PC-9 (cell line): ENCODE data around the gene CDK11A. TPM values are rescaled to one million over a fixed set of nuclear protein-coding genes. Genes with fewer than 3 reads are reported as not detected.
"Not testable (repeated sequence)": the region's sequence is repeated elsewhere in the genome, so short reads cannot be mapped to it uniquely, and the experiment has no call there.

Experiments used
- BruUV-seq: library from RNA; stranded (reverse); fragments of 400-500 nt; replicated peaks from 2 replicates; lab custom pipeline; 2021; lab: Mats Ljungman, UMichigan
- CTCF ChIA-PET: fragments of 300-600 bp; sonication (Branson Sonifier 250); formaldehyde crosslinking; loops from one replicate; lab custom pipeline; 2022; ENCODE audit warnings: antibody characterized with exemption; lab: Charles Lee
- POLR2A ChIA-PET: fragments of 300-600 bp; sonication (Branson Sonifier 250); formaldehyde crosslinking; loops from one replicate; lab custom pipeline; 2022; ENCODE audit warnings: antibody characterized with exemption; ENCODE audit not compliant: unreplicated experiment; lab: Charles Lee
- DNase-seq, 2 experiments: peaks; one replicate each; pipeline versions ENCODE4 v3.0.0 to v3.0.0-alpha.2; 2015 to 2022; ENCODE audit warnings: mixed read lengths in 1 of 2
- H2AFZ ChIP-seq: fragments of 200-600 bp; sonication (generic); 2 replicates; pipeline ENCODE4 v1.8.1; 2017; ENCODE audit warnings: antibody characterized with exemption
- H3F3A ChIP-seq: fragments of 200-600 bp; sonication (generic); 2 replicates; pipeline ENCODE4 v1.8.1; 2017; ENCODE audit warnings: antibody characterized with exemption, mild to moderate bottlenecking, low read depth; ENCODE audit not compliant: insufficient read depth
- H3K27ac ChIP-seq: fragments of 200-600 bp; sonication (generic); 2 replicates; pipeline ENCODE4 v1.6.1; 2016; ENCODE audit warnings: mixed run types
- H3K27me3 ChIP-seq: fragments of 200-600 bp; sonication (generic); 2 replicates; pipeline ENCODE4 v1.6.1; 2016; ENCODE audit warnings: low read depth, mixed run types; ENCODE audit not compliant: insufficient read depth
- H3K36me3 ChIP-seq: fragments of 200-600 bp; sonication (generic); 2 replicates; pipeline ENCODE4 v1.6.1; 2016; ENCODE audit warnings: low read depth, mixed run types
- H3K4me1 ChIP-seq: fragments of 200-600 bp; sonication (generic); replicated peaks from 2 replicates; pipeline ENCODE4 v1.6.1; 2016; ENCODE audit warnings: mixed run types; ENCODE audit not compliant: insufficient read depth
- H3K4me2 ChIP-seq: fragments of 200-600 bp; sonication (generic); 2 replicates; pipeline ENCODE4 v1.6.1; 2017; ENCODE audit warnings: mixed run types
- H3K4me3 ChIP-seq: fragments of 200-600 bp; sonication (generic); 2 replicates; pipeline ENCODE4 v1.6.1; 2016; ENCODE audit warnings: mixed run types
- H3K79me2 ChIP-seq: fragments of 200-600 bp; sonication (generic); 2 replicates; pipeline ENCODE4 v1.6.1; 2017; ENCODE audit warnings: low read depth, mixed run types
- H3K9me2 ChIP-seq: fragments of 200-600 bp; sonication (generic); 2 replicates; pipeline ENCODE4 v1.8.1; 2017; ENCODE audit warnings: mild to moderate bottlenecking; ENCODE audit not compliant: insufficient read depth
- H3K9me3 ChIP-seq: fragments of 200-600 bp; sonication (generic); 2 replicates; pipeline ENCODE4 v1.8.1; 2016; ENCODE audit warnings: low read depth; ENCODE audit not compliant: insufficient read depth
- H4K20me1 ChIP-seq: fragments of 200-600 bp; sonication (generic); 2 replicates; pipeline ENCODE4 v1.8.1; 2017; ENCODE audit not compliant: insufficient read depth
- CTCF ChIP-seq: fragments of 200-600 bp; sonication (generic); conservative IDR thresholded peaks from 2 replicates; pipeline ENCODE4 v1.6.1; 2017; ENCODE audit warnings: mixed run types, antibody characterized with exemption, mild to moderate bottlenecking, moderate library complexity
- EZH2 ChIP-seq: fragments of 200-600 bp; sonication (generic); IDR thresholded peaks from 2 replicates; pipeline ENCODE4 v1.8.0; 2017; ENCODE audit warnings: antibody characterized with exemption, low read depth
- intact Hi-C: fragments of 100-400 bp; cut with micrococcal nuclease; formaldehyde crosslinking; loops from one replicate; pipeline ENCODE4 v1.10.0; 2022; ENCODE audit not compliant: unreplicated experiment
- total RNA-seq: library from RNA; stranded (reverse); gene quantifications from 2 replicates; pipeline ENCODE4 v1.2.3, GENCODE V29; 2021

The CDK11A gene
- total RNA-seq, 1 experiment from 2014 or later, result 42.2 TPM

- no peaks in the 10 kb centered on the region for H3K36me3 ChIP-seq
- no peaks in the 10 kb centered on the region for H4K20me1 ChIP-seq
- DNase-seq, result no peak
- ChIA-PET POLR2A (no interaction called here), CTCF (no interaction called here)
- no peak overlapping the region for H2AFZ ChIP-seq
- no peak for TF ChIP-seq EZH2
- no peak for TF ChIP-seq CTCF
- H3K4me3 ChIP-seq, result no peak overlapping the region
- no peaks in the 10 kb centered on the region for H3K9me3 ChIP-seq
- no peaks in the 10 kb centered on the region for H3K9me2 ChIP-seq
- H3K27ac ChIP-seq, result no peak overlapping the region
- intact Hi-C loops, result no loop called here
- H3K4me1 ChIP-seq, result no peaks in the 10 kb centered on the region
- no peaks in the 10 kb centered on the region for H3K27me3 ChIP-seq
- BruUV-seq, result no TSS peak
- H3K4me2 ChIP-seq, result no peak overlapping the region
- H3F3A ChIP-seq, result no peaks in the 10 kb centered on the region; the same call in 1 of the 2 replicates
- no peaks in the 10 kb centered on the region for H3K79me2 ChIP-seq
Observed at GRCh38 chr1:1748686-1749321, 24.6 kb upstream of the CDK11A start.

- H3K27ac ChIP-seq, result not testable (repeated sequence)
Observed at GRCh38 chr1:1746566-1746909, 22.4 kb upstream of the CDK11A start.

GRCh38 chr1:1745651-1746565, 21.8 kb upstream of the CDK11A start:
- peak overlapping the region; percentile 54; the same call in 1 of the 2 replicates for H3K4me3 ChIP-seq
- H4K20me1 ChIP-seq, H3K79me2 ChIP-seq, H3K27me3 ChIP-seq, H3K36me3 ChIP-seq, H3K4me1 ChIP-seq, H3K9me3 ChIP-seq, intact Hi-C loops, CTCF ChIA-PET, H3K9me2 ChIP-seq, BruUV-seq, H2AFZ ChIP-seq, H3F3A ChIP-seq: not testable (repeated sequence)
- POLR2A ChIA-PET, result interaction anchor here (0.6 kb wide), 1 partner anchor 59 kb away, joined by 3 read pairs; no protein-coding TSS in a partner anchor
- peak; percentile 66 to 95 for DNase-seq
- H3K4me2 ChIP-seq, result peak overlapping the region; percentile 34; the same call in 1 of the 2 replicates
- H3K27ac ChIP-seq, result peak overlapping the region; percentile 96

More at GRCh38 chr1:1746566-1746909, 22.4 kb upstream of the CDK11A start:
- H2AFZ ChIP-seq, H3F3A ChIP-seq, H3K9me2 ChIP-seq, H3K27me3 ChIP-seq, BruUV-seq, H3K79me2 ChIP-seq, H3K9me3 ChIP-seq, H4K20me1 ChIP-seq, H3K36me3 ChIP-seq, DNase-seq, H3K4me1 ChIP-seq, intact Hi-C loops, CTCF ChIA-PET: not testable (repeated sequence)
- peak overlapping the region; percentile 54; the same call in 1 of the 2 replicates for H3K4me3 ChIP-seq
- POLR2A ChIA-PET, result interaction anchor here (0.6 kb wide), 1 partner anchor 60 kb away, joined by 3 read pairs; no protein-coding TSS in a partner anchor
- H3K4me2 ChIP-seq, result peak overlapping the region; percentile 34; the same call in 1 of the 2 replicates

GRCh38 chr1:1742529-1742928, 18.4 kb upstream of the CDK11A start:
- H3K9me3 ChIP-seq, POLR2A ChIA-PET, H3K79me2 ChIP-seq, H3K36me3 ChIP-seq, DNase-seq, H2AFZ ChIP-seq, H4K20me1 ChIP-seq, H3K4me3 ChIP-seq, H3K4me2 ChIP-seq, H3F3A ChIP-seq, intact Hi-C loops, H3K27ac ChIP-seq, H3K4me1 ChIP-seq, H3K9me2 ChIP-seq, H3K27me3 ChIP-seq, BruUV-seq, CTCF ChIA-PET: not testable (repeated sequence)

- H3K9me2 ChIP-seq, H2AFZ ChIP-seq, H3K4me3 ChIP-seq, H3K4me1 ChIP-seq, H3K27me3 ChIP-seq, H3K36me3 ChIP-seq, BruUV-seq, H3F3A ChIP-seq, H3K4me2 ChIP-seq, H3K9me3 ChIP-seq, H4K20me1 ChIP-seq, H3K79me2 ChIP-seq, intact Hi-C loops, CTCF ChIA-PET, POLR2A ChIA-PET: not testable (repeated sequence)
- peak; percentile 10 to 70 for DNase-seq
- peak overlapping the region; percentile 48; the same call in 1 of the 2 replicates for H3K27ac ChIP-seq
Observed at GRCh38 chr1:1741013-1741412, 16.9 kb upstream of the CDK11A start.

GRCh38 chr1:1738799-1739337, 14.7 kb upstream of the CDK11A start:
- H3K27ac ChIP-seq, H4K20me1 ChIP-seq, H3K9me2 ChIP-seq, DNase-seq, POLR2A ChIA-PET, H3K79me2 ChIP-seq, H3F3A ChIP-seq, H3K4me1 ChIP-seq, H3K36me3 ChIP-seq, CTCF ChIA-PET, H3K27me3 ChIP-seq, H3K4me2 ChIP-seq, H3K9me3 ChIP-seq, H2AFZ ChIP-seq, H3K4me3 ChIP-seq, BruUV-seq, intact Hi-C loops: not testable (repeated sequence)
